MM.1S (cell line): ENCODE data around the gene SIGLEC6.

Experiments
- DNase-seq: peaks from one replicate; pipeline ENCODE4 v3.0.0-alpha.2; 2015
- H2AFZ ChIP-seq: fragments of 300-600 bp; sonication (generic); 2 replicates; pipeline ENCODE4 v1.6.0; 2016; ENCODE audit warnings: antibody characterized with exemption, low read length
- H3F3A ChIP-seq: fragments of 300-600 bp; sonication (generic); 2 replicates; pipeline ENCODE4 v1.6.1; 2016; ENCODE audit warnings: mild to moderate bottlenecking, antibody characterized with exemption, low read length, moderate library complexity, mixed read lengths; ENCODE audit not compliant: insufficient read depth
- H3K27ac ChIP-seq: fragments of 300-600 bp; sonication (generic); 2 replicates; pipeline ENCODE4 v1.5.1; 2016; ENCODE audit warnings: mild to moderate bottlenecking, low read length
- H3K27me3 ChIP-seq: fragments of 300-600 bp; sonication (generic); replicated peaks from 2 replicates; pipeline ENCODE4 v1.6.0; 2016; ENCODE audit warnings: low read length; ENCODE audit not compliant: insufficient read depth
- H3K36me3 ChIP-seq: fragments of 300-600 bp; sonication (generic); replicated peaks from 2 replicates; pipeline ENCODE4 v1.6.1; 2016; ENCODE audit warnings: mild to moderate bottlenecking, low read length, mixed read lengths; ENCODE audit not compliant: insufficient read depth
- H3K4me1 ChIP-seq: fragments of 300-600 bp; sonication (generic); 2 replicates; pipeline ENCODE4 v1.6.1; 2016; ENCODE audit warnings: low read length, mixed read lengths
- H3K4me2 ChIP-seq: fragments of 300-600 bp; sonication (generic); 2 replicates; pipeline ENCODE4 v1.6.0; 2016; ENCODE audit warnings: low read depth, low read length
- H3K4me3 ChIP-seq: fragments of 300-600 bp; sonication (generic); 2 replicates; pipeline ENCODE4 v1.5.1; 2016; ENCODE audit warnings: low read length, mixed read lengths
- H3K79me2 ChIP-seq: fragments of 300-600 bp; sonication (generic); 2 replicates; pipeline ENCODE4 v1.6.1; 2016; ENCODE audit warnings: mixed run types, low read length, mixed read lengths
- H3K9ac ChIP-seq: fragments of 300-600 bp; sonication (generic); 2 replicates; pipeline ENCODE4 v1.6.1; 2016; ENCODE audit warnings: low read length, mixed read lengths
- H3K9me2 ChIP-seq: fragments of 300-600 bp; sonication (generic); replicated peaks from 2 replicates; pipeline ENCODE4 v1.6.1; 2016; ENCODE audit warnings: mild to moderate bottlenecking, low read length, mixed read lengths; ENCODE audit not compliant: insufficient read depth
- H3K9me3 ChIP-seq: fragments of 300-600 bp; sonication (generic); replicated peaks from 2 replicates; pipeline ENCODE4 v1.6.1; 2016; ENCODE audit warnings: mild to moderate bottlenecking, low read length, mixed read lengths; ENCODE audit not compliant: insufficient read depth
- H4K20me1 ChIP-seq: fragments of 300-600 bp; sonication (generic); 2 replicates; pipeline ENCODE4 v1.6.1; 2016; ENCODE audit warnings: mild to moderate bottlenecking, low read length, moderate library complexity, mixed read lengths; ENCODE audit not compliant: insufficient read depth
- EZH2 ChIP-seq: fragments of 300-600 bp; sonication (generic); optimal IDR thresholded peaks from 2 replicates; pipeline ENCODE3; 2017; ENCODE audit warnings: low read depth, mild to moderate bottlenecking, antibody characterized with exemption, low read length, mixed read lengths
- EZH2phosphoT487 ChIP-seq: fragments of 300-600 bp; sonication (generic); IDR thresholded peaks from 2 replicates; pipeline ENCODE4 v1.6.1; 2018; ENCODE audit warnings: antibody characterized with exemption, low read length
- TF ChIP-seq, protein P1 (sequence below): fragments of 300-600 bp; sonication (generic); IDR thresholded peaks from 2 replicates; pipeline ENCODE4 v1.5.1; 2016; ENCODE audit warnings: antibody characterized with exemption, low read length, mixed read lengths

The SIGLEC6 gene

DNA sequence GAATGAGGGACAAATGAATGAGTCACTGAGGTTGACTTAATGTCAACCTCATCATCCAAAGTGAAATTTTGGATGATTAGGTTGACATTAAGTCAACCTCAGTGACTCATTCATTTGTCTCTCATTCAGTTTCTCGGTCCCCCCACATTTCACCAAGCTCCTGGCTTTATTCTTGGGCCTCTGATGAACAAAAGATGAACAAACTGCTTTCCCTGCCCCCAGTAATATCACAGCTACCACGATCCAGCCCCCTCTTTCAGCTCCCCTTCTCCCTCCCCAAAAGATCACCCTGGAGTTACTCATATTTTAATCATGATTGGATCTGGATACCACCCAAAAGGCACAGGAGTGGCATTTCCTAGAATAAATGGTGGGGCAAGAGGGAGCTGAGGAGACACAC is 42.4 kb downstream of the SIGLEC6 start:
- Histone ChIP-seq H3K27ac (no peak overlapping the region), H3K9me2 (no peaks in the 10 kb centered on the region), H3K9ac (no peak overlapping the region), H3F3A (no peaks in the 10 kb centered on the region), H3K27me3 (no peaks in the 10 kb centered on the region), H3K4me3 (no peak overlapping the region), H4K20me1 (no peaks in the 10 kb centered on the region), H2AFZ (no peak overlapping the region), H3K4me2 (no peak overlapping the region), H3K4me1 (no peaks in the 10 kb centered on the region), H3K79me2 (no peaks in the 10 kb centered on the region), H3K36me3 (no peaks in the 10 kb centered on the region), H3K9me3 (no peaks in the 10 kb centered on the region)
- no peak for DNase-seq
- TF ChIP-seq, protein P1, sequence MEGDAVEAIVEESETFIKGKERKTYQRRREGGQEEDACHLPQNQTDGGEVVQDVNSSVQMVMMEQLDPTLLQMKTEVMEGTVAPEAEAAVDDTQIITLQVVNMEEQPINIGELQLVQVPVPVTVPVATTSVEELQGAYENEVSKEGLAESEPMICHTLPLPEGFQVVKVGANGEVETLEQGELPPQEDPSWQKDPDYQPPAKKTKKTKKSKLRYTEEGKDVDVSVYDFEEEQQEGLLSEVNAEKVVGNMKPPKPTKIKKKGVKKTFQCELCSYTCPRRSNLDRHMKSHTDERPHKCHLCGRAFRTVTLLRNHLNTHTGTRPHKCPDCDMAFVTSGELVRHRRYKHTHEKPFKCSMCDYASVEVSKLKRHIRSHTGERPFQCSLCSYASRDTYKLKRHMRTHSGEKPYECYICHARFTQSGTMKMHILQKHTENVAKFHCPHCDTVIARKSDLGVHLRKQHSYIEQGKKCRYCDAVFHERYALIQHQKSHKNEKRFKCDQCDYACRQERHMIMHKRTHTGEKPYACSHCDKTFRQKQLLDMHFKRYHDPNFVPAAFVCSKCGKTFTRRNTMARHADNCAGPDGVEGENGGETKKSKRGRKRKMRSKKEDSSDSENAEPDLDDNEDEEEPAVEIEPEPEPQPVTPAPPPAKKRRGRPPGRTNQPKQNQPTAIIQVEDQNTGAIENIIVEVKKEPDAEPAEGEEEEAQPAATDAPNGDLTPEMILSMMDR, result no peak
- TF ChIP-seq EZH2 (no peak), EZH2phosphoT487 (no peak)

DNA sequence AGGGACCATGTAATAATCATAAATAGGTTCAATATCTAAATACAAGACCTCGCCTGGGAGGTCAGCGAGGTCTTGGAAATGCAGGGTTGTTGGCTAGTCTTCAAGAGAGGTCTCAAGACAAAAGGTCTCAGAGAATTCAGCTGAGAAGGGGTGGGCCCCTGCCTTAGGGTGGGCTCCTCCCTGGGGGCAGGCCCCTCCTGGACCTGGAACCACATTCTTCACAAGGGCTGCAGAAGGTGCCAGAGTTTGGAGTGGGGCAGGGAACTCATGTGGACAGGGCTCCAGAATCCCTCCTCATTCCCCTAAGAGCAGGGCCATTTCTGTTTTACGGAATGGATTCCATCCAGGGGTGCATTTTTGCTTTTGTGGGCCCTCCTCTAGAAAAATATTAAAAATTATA is 43.0 kb downstream of the SIGLEC6 start:
- Histone ChIP-seq H3K4me3 (no peak overlapping the region), H3K27me3 (no peaks in the 10 kb centered on the region), H3K9me2 (no peaks in the 10 kb centered on the region), H4K20me1 (no peaks in the 10 kb centered on the region), H3K9ac (no peak overlapping the region), H3F3A (no peaks in the 10 kb centered on the region), H2AFZ (no peak overlapping the region), H3K79me2 (no peaks in the 10 kb centered on the region), H3K9me3 (no peaks in the 10 kb centered on the region), H3K4me1 (no peaks in the 10 kb centered on the region), H3K27ac (no peak overlapping the region), H3K4me2 (no peak overlapping the region), H3K36me3 (no peaks in the 10 kb centered on the region)
- DNase-seq, result no peak
- TF ChIP-seq, protein P1, result no peak
- TF ChIP-seq EZH2phosphoT487 (no peak), EZH2 (no peak)

DNA sequence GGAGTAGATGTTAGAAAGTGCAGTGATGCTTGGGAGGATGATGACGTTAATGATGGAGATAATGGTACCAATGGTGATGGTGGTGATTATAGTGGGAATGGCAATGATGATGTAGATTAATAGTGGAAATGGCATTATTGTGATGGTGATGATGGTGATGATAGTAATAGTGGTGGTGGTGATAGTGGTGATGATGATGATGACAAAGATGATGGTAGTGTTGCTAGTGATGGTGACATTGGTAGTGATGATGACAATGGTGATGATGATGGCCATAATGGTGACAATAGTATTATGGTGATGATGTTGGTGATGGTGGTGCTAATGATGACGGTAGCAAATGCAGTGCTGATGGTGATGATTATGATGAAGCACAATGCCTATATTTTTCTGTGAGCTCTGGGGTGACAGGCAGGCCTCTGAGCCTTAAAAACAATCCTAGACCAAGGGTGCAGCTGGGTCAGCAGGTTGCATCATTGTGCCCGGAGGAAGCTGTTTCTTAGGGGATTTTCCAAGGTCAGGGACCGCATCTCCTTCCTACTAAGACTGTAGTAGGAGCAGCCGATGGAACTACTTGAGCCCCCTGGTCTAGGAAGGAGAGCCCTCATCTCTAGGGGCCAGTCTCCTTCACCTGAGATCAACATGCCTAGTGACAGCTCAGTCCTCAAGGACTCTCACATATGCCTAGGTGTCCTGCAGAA is 45.4 kb downstream of the SIGLEC6 start:
- H3K4me1 ChIP-seq, result no peaks in the 10 kb centered on the region
- no peak overlapping the region for H3K27ac ChIP-seq
- no peaks in the 10 kb centered on the region for H3K9me2 ChIP-seq
- no peak overlapping the region for H3K4me2 ChIP-seq
- H3K27me3 ChIP-seq, result no peaks in the 10 kb centered on the region
- no peak for DNase-seq
- TF ChIP-seq, protein P1, result no peak
- TF ChIP-seq EZH2, result no peak
- TF ChIP-seq EZH2phosphoT487, result no peak
- no peak overlapping the region for H3K9ac ChIP-seq
- H3K36me3 ChIP-seq, result no peaks in the 10 kb centered on the region
- H2AFZ ChIP-seq, result no peak overlapping the region
- no peak overlapping the region for H3K4me3 ChIP-seq
- H3F3A ChIP-seq, result no peaks in the 10 kb centered on the region
- no peaks in the 10 kb centered on the region for H4K20me1 ChIP-seq
- H3K9me3 ChIP-seq, result no peaks in the 10 kb centered on the region
- H3K79me2 ChIP-seq, result no peaks in the 10 kb centered on the region
